ENCODE results near the gene EXOC4. TPM values are rescaled to one million over a fixed set of nuclear protein-coding genes. Genes with fewer than 3 reads are reported as not detected.

The EXOC4 gene
- total and polyA plus RNA-seq, 2 donors (not counting 3 experiments of a cell fraction or from before 2014, with no cell fraction given): 20.3 to 73.1 TPM

GRCh38 chr7:133539016-133539415 is 286.1 kb downstream of the EXOC4 start:
- Histone ChIP-seq H3K9me1 (replicated peaks; ENCODE audit: control insufficient read depth, extremely low read depth, insufficient read depth, low read length) (no peaks in the 10 kb centered on the region), H3K27me3 (ENCODE audit: control insufficient read depth in 2 of 2, insufficient read depth in 2 of 2, low read length in 2 of 2) (no peaks in the 10 kb centered on the region), H3K36me3 (ENCODE audit: control insufficient read depth in 2 of 2, extremely low read depth in 1 of 2, insufficient read depth in 2 of 2, low read length in 2 of 2) (no peaks in the 10 kb centered on the region), H4K20me1 (replicated peaks; ENCODE audit: control insufficient read depth, extremely low read depth, insufficient read depth, low read length) (no peaks in the 10 kb centered on the region), H3K4me2 (ENCODE audit: insufficient read depth, low read length) (no peak overlapping the region), H2AFZ (ENCODE audit: low read depth, low read length) (no peak overlapping the region), H3K4me3 (replicated peaks in 1 of 3; ENCODE audit: insufficient read depth in 1 of 3, low read depth in 1 of 3, low read length in 3 of 3) (no peak overlapping the region), H3K9ac (replicated peaks; ENCODE audit: extremely low read depth, insufficient read depth, low read length) (no peak overlapping the region), H3K9me3 (replicated peaks; ENCODE audit: control insufficient read depth, insufficient read depth, low read length) (no peaks in the 10 kb centered on the region), H3K27ac (ENCODE audit: insufficient read depth, low read depth, low read length) (no peak overlapping the region), H3K79me2 (ENCODE audit: control insufficient read depth, insufficient read depth, low read length) (no peaks in the 10 kb centered on the region), H3K4me1 (ENCODE audit: control insufficient read depth, extremely low read depth, insufficient read depth, low read length) (no peaks in the 10 kb centered on the region)
- DNase-seq (ENCODE audit: low read depth, low spot score) (no peak), FAIRE-seq (no peak)
- POLR2A ChIA-PET: no interaction called here
- CTCF ChIA-PET: no interaction called here
- intact Hi-C loops (cut with micrococcal nuclease): no loop called here
- dilution Hi-C loops (cut with MboI; ENCODE audit: extremely low pct_ligation_motif_present, low sequenced_read_pairs): no loop called here
- BruUV-seq (replicated peaks): no TSS peak
- TF ChIP-seq EZH2 (IDR thresholded peaks at IDR 0.05; ENCODE audit: borderline replicate concordance, low read depth, low read length, severe bottlenecking): no peak
- no peak for TF ChIP-seq JUN (IDR thresholded peaks at IDR 0.05; ENCODE audit: borderline replicate concordance, insufficient read depth, insufficient read length, low read depth)
- TF ChIP-seq, protein P1, sequence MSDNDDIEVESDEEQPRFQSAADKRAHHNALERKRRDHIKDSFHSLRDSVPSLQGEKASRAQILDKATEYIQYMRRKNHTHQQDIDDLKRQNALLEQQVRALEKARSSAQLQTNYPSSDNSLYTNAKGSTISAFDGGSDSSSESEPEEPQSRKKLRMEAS (IDR thresholded peaks at IDR 0.05; ENCODE audit: insufficient read depth, insufficient read length): no peak
- TF ChIP-seq GATA2 (IDR thresholded peaks at IDR 0.05; ENCODE audit: insufficient read depth, insufficient read length, low read depth, low read length): no peak
- no peak for TF ChIP-seq CTCF (IDR thresholded peaks at IDR 0.05; ENCODE audit: extremely low read depth in 1 of 2, insufficient read depth in 1 of 2, low read depth in 1 of 2, low read length in 2 of 2)
- TF ChIP-seq FOS (IDR thresholded peaks at IDR 0.05; ENCODE audit: borderline replicate concordance, insufficient read depth, low read length): no peak
- no peak for TF ChIP-seq MYC (IDR thresholded peaks at IDR 0.05; ENCODE audit: low read depth, low read length)
- TF ChIP-seq POLR2AphosphoS5 (IDR thresholded peaks at IDR 0.05; ENCODE audit: insufficient read depth, low read depth, low read length): no peak
- no peak for TF ChIP-seq POLR2A (IDR thresholded peaks at IDR 0.05; ENCODE audit: low read depth, low read length)
